T-helper 2 cell (primary cell): ENCODE results near the gene TPM1.

Experiments
- DNase-seq, 5 experiments: peaks; one replicate each; pipeline versions ENCODE4 v3.0.0 to v3.0.0-alpha.2; 2012 to 2022

Gene TPM1

GRCh38 chr15:63057468-63058345 lies 15.2 kb downstream of the TPM1 start:
- no peak for DNase-seq

- DNase-seq: no peak
Measured at GRCh38 chr15:63059075-63059474, 16.5 kb downstream of the TPM1 start.

GRCh38 chr15:63059573-63060216 lies 17.1 kb downstream of the TPM1 start:
- no peak for DNase-seq

- DNase-seq: no peak
Measured at GRCh38 chr15:63060699-63061098, 18.2 kb downstream of the TPM1 start.

GRCh38 chr15:63061975-63062374 lies 19.4 kb downstream of the TPM1 start:
- no peak for DNase-seq

- DNase-seq: no peak
Measured at GRCh38 chr15:63063164-63063756, 20.7 kb downstream of the TPM1 start.

- DNase-seq: no peak
Measured at GRCh38 chr15:63063877-63064409, 21.4 kb downstream of the TPM1 start.

- no peak for DNase-seq
Measured at GRCh38 chr15:63065262-63066221, 23.0 kb downstream of the TPM1 start.

- no peak for DNase-seq
Measured at GRCh38 chr15:63066272-63066671, 23.7 kb downstream of the TPM1 start.

GRCh38 chr15:63067306-63067705 lies 24.8 kb downstream of the TPM1 start:
- no peak for DNase-seq

- no peak for DNase-seq
Measured at GRCh38 chr15:63067976-63068743, 25.6 kb downstream of the TPM1 start.

- no peak for DNase-seq
Measured at GRCh38 chr15:63069616-63070090, 27.1 kb downstream of the TPM1 start.

GRCh38 chr15:63070681-63071129 lies 28.2 kb downstream of the TPM1 start:
- peak in 1 of 5 experiments; percentile 32 for DNase-seq

- no peak for DNase-seq
Measured at GRCh38 chr15:63071288-63071909, 28.9 kb downstream of the TPM1 start.

- no peak for DNase-seq
Measured at GRCh38 chr15:63072023-63072650, 29.6 kb downstream of the TPM1 start.

- no peak for DNase-seq
Measured at GRCh38 chr15:63072809-63073277, 30.3 kb downstream of the TPM1 start.

- no peak for DNase-seq
Measured at GRCh38 chr15:63073497-63074172, 31.1 kb downstream of the TPM1 start.

GRCh38 chr15:63075015-63075983 lies 32.8 kb downstream of the TPM1 start:
- DNase-seq: no peak
